Measurements from ENCODE around the gene OR51B2.

DNA sequence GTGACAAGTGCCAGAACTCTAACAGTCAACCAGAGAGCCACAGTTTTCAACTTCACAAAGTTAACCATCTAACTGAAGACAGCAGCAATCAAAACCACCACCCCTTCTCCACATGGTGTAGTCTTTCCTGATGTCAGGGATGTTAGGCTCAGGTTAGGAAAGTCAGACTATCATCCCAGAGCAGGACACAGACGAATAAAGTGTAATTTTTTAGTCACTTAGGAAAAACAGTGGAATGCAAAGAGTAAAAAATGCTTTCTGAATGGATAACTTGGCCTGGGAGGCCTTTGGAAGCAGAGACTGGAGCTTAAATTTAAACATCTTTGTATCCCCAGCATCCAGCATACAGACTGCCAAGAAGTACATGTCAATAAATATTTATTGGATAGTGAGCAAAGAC lies 37.7 kb downstream of the OR51B2 start:
- TF ChIP-seq POLR2A (IDR thresholded peaks at IDR 0.05; ENCODE audit: low read depth, low read length) (no peak), TAF1 (IDR thresholded peaks at IDR 0.05; ENCODE audit: borderline replicate concordance, low read depth, low read length) (no peak), POLR2AphosphoS5 (IDR thresholded peaks at IDR 0.05; ENCODE audit: low read depth, low read length) (no peak)
